ENCODE data around the gene LGI4.
A peak's percentile ranks its signal among the peaks of the same experiment; 100 is the strongest.

The LGI4 gene

DNA sequence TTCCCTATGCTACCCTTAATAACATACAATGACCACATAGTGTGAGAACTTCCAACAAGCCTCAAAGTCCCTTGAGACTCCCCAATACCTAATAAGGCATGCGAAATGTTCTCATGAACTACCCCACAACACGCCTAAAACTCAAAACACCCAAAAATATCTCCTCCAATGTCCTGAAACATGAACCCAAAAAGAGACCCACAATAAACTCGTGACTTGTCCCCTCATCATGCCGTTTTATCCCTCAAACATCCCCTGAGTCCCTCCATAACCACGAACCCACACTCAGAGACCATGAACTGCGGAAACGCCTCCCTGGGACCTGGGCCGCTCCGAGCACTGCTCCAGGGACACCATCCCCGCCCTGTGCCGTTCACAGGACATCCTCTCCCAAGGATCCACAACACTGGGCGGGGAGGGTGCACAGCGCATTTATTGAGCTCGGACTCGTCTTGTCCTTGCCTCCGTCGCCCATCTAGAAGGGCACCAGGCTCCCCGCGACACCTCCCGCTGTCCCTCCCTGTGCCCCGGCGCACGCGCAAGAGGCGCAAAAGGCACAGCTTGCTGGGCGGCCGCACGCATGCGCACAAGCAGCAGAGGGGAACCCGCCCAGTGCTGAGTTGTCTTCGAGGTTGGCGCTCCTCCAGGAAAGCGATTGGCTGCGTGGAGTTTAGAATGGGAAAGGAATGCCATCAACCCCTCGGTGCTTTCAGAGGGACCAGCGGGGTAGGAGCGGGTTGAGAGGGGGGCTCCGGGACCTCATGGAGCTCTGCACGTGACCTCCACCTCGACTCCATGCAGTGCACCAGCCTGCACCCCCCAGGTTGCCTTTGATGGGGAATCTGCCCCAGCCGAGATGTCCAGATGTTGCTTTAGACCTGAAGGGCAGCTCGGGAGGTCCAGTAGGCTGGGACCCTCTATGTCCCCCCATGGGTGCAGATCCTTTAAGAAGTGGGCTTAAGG is 10.5 kb downstream of the LGI4 start:
- Histone ChIP-seq H3K27me3 (ENCODE audit: control insufficient read depth in 1 of 2, insufficient read depth in 1 of 2, low read length in 2 of 2) (peaks cover 9 to 10% of the 10 kb centered on the region in 2 experiments), H2BK15ac (ENCODE audit: low read depth, poor library complexity, severe bottlenecking) (no peak overlapping the region), H2BK120ac (ENCODE audit: low read depth, low read length) (no peak overlapping the region), H3K36me3 (ENCODE audit: control insufficient read depth in 1 of 2, insufficient read depth in 2 of 2, low read depth in 1 of 2, low read length in 2 of 2) (no peaks in the 10 kb centered on the region), H3K9me3 (ENCODE audit: control insufficient read depth, low read length) (no peaks in the 10 kb centered on the region), H3K4me1 (ENCODE audit: control insufficient read depth, insufficient read depth, low read depth, low read length) (peaks cover 3% of the 10 kb centered on the region), H2AFZ (ENCODE audit: low read depth, low read length) (no peak overlapping the region), H2AK5ac (ENCODE audit: low read length, severe bottlenecking) (no peak overlapping the region), H2BK5ac (ENCODE audit: low read depth, low read length, poor library complexity, severe bottlenecking) (no peak overlapping the region), H3K23ac (ENCODE audit: low read length in 2 of 2) (no peak overlapping the region), H3K4ac (ENCODE audit: low read depth in 1 of 2, low read length in 2 of 2) (no peak overlapping the region), H2BK12ac (ENCODE audit: low read length in 2 of 2) (no peak overlapping the region), H3K14ac (ENCODE audit: low read length in 2 of 2) (no peak overlapping the region), H4K91ac (ENCODE audit: low read length) (no peak overlapping the region), H3K4me3 (ENCODE audit: insufficient read depth in 1 of 2, low read depth in 1 of 2, low read length in 2 of 2) (peak overlapping the region in 1 of 2 experiments; percentile 86), H3K4me2 (ENCODE audit: low read length, poor library complexity, severe bottlenecking) (no peak overlapping the region), H3K9ac (ENCODE audit: low read length) (peak overlapping the region; percentile 93), H3K27ac (ENCODE audit: low read length, poor library complexity, severe bottlenecking) (no peak overlapping the region), H4K8ac (ENCODE audit: low read length) (no peak overlapping the region), H3K18ac (ENCODE audit: low read depth in 1 of 2, low read length in 2 of 2) (no peak overlapping the region), H3K79me1 (replicated peaks; ENCODE audit: low read length, poor library complexity, severe bottlenecking) (no peaks in the 10 kb centered on the region)
- no peak for DNase-seq
- 92% methylated on average over 42 of the region's 42 CpGs for WGBS

DNA sequence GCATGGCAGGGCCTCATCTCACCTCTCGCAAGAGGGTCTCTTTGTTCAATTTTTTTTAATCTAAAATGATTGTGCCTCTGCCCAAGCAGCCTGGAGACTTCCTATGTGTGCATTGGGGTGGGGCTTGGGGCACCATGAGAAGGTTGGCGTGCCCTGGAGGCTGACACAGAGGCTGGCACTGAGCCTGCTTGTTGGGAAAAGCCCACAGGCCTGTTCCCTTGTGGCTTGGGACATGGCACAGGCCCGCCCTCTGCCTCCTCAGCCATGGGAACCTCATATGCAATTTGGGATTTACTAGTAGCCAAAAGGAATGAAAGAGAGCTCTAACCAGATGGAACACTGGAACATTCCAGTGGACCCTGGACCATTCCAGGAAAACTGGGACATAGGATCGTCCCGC is 11.3 kb downstream of the LGI4 start:
- H2AK5ac ChIP-seq (ENCODE audit: low read length, severe bottlenecking): no peak overlapping the region
- H2BK12ac ChIP-seq (ENCODE audit: low read length in 2 of 2): no peak overlapping the region
- H3K23ac ChIP-seq (ENCODE audit: low read length in 2 of 2): no peak overlapping the region
- peaks cover 3% of the 10 kb centered on the region for H3K4me1 ChIP-seq (ENCODE audit: control insufficient read depth, insufficient read depth, low read depth, low read length)
- no peak overlapping the region for H4K8ac ChIP-seq (ENCODE audit: low read length)
- no peak overlapping the region for H3K4ac ChIP-seq (ENCODE audit: low read depth in 1 of 2, low read length in 2 of 2)
- H2AFZ ChIP-seq (ENCODE audit: low read depth, low read length): no peak overlapping the region
- peak overlapping the region; percentile 93 for H3K9ac ChIP-seq (ENCODE audit: low read length)
- peaks cover 5 to 9% of the 10 kb centered on the region in 2 experiments for H3K27me3 ChIP-seq (ENCODE audit: control insufficient read depth in 1 of 2, insufficient read depth in 1 of 2, low read length in 2 of 2)
- H3K79me1 ChIP-seq (replicated peaks; ENCODE audit: low read length, poor library complexity, severe bottlenecking): no peaks in the 10 kb centered on the region
- peak overlapping the region in 1 of 2 experiments; percentile 86 for H3K4me3 ChIP-seq (ENCODE audit: insufficient read depth in 1 of 2, low read depth in 1 of 2, low read length in 2 of 2)
- no peak overlapping the region for H3K27ac ChIP-seq (ENCODE audit: low read length, poor library complexity, severe bottlenecking)
- H3K18ac ChIP-seq (ENCODE audit: low read depth in 1 of 2, low read length in 2 of 2): no peak overlapping the region
- 87% methylated on average over 5 of the region's 5 CpGs for WGBS
- H2BK15ac ChIP-seq (ENCODE audit: low read depth, poor library complexity, severe bottlenecking): no peak overlapping the region
- no peak overlapping the region for H4K91ac ChIP-seq (ENCODE audit: low read length)
- H2BK5ac ChIP-seq (ENCODE audit: low read depth, low read length, poor library complexity, severe bottlenecking): no peak overlapping the region
- DNase-seq: no peak
- no peaks in the 10 kb centered on the region for H3K36me3 ChIP-seq (ENCODE audit: control insufficient read depth in 1 of 2, insufficient read depth in 2 of 2, low read depth in 1 of 2, low read length in 2 of 2)
- H3K14ac ChIP-seq (ENCODE audit: low read length in 2 of 2): no peak overlapping the region
- no peak overlapping the region for H3K4me2 ChIP-seq (ENCODE audit: low read length, poor library complexity, severe bottlenecking)
- H3K9me3 ChIP-seq (ENCODE audit: control insufficient read depth, low read length): no peaks in the 10 kb centered on the region
- no peak overlapping the region for H2BK120ac ChIP-seq (ENCODE audit: low read depth, low read length)

GRCh38 chr19:35122687-35123551 is 11.9 kb downstream of the LGI4 start:
- Histone ChIP-seq H3K4me3 (ENCODE audit: insufficient read depth in 1 of 2, low read depth in 1 of 2, low read length in 2 of 2) (peak overlapping the region in 1 of 2 experiments; percentile 86), H3K9me3 (ENCODE audit: control insufficient read depth, low read length) (no peaks in the 10 kb centered on the region), H4K91ac (ENCODE audit: low read length) (no peak overlapping the region), H2BK120ac (ENCODE audit: low read depth, low read length) (no peak overlapping the region), H3K23ac (ENCODE audit: low read length in 2 of 2) (no peak overlapping the region), H2AK5ac (ENCODE audit: low read length, severe bottlenecking) (no peak overlapping the region), H3K4me2 (ENCODE audit: low read length, poor library complexity, severe bottlenecking) (no peak overlapping the region), H2BK5ac (ENCODE audit: low read depth, low read length, poor library complexity, severe bottlenecking) (no peak overlapping the region), H4K8ac (ENCODE audit: low read length) (no peak overlapping the region), H2BK12ac (ENCODE audit: low read length in 2 of 2) (no peak overlapping the region), H3K27ac (ENCODE audit: low read length, poor library complexity, severe bottlenecking) (no peak overlapping the region), H3K4ac (ENCODE audit: low read depth in 1 of 2, low read length in 2 of 2) (no peak overlapping the region), H3K27me3 (ENCODE audit: control insufficient read depth in 1 of 2, insufficient read depth in 1 of 2, low read length in 2 of 2) (peaks cover 4 to 9% of the 10 kb centered on the region in 2 experiments), H2BK15ac (ENCODE audit: low read depth, poor library complexity, severe bottlenecking) (no peak overlapping the region), H2AFZ (ENCODE audit: low read depth, low read length) (no peak overlapping the region), H3K36me3 (ENCODE audit: control insufficient read depth in 1 of 2, insufficient read depth in 2 of 2, low read depth in 1 of 2, low read length in 2 of 2) (no peaks in the 10 kb centered on the region), H3K9ac (ENCODE audit: low read length) (peak overlapping the region; percentile 93), H3K18ac (ENCODE audit: low read depth in 1 of 2, low read length in 2 of 2) (no peak overlapping the region), H3K79me1 (replicated peaks; ENCODE audit: low read length, poor library complexity, severe bottlenecking) (no peaks in the 10 kb centered on the region), H3K4me1 (ENCODE audit: control insufficient read depth, insufficient read depth, low read depth, low read length) (peaks cover 3% of the 10 kb centered on the region), H3K14ac (ENCODE audit: low read length in 2 of 2) (no peak overlapping the region)
- 78% methylated on average over 17 of the region's 19 CpGs for WGBS
- DNase-seq: no peak

- no peak overlapping the region for H3K27ac ChIP-seq (ENCODE audit: low read length, poor library complexity, severe bottlenecking)
- peaks cover 3% of the 10 kb centered on the region for H3K4me1 ChIP-seq (ENCODE audit: control insufficient read depth, insufficient read depth, low read depth, low read length)
- H3K9ac ChIP-seq (ENCODE audit: low read length): peak overlapping the region; percentile 85
- H3K79me1 ChIP-seq (replicated peaks; ENCODE audit: low read length, poor library complexity, severe bottlenecking): no peaks in the 10 kb centered on the region
- no peak overlapping the region for H2AK5ac ChIP-seq (ENCODE audit: low read length, severe bottlenecking)
- no peak overlapping the region for H4K8ac ChIP-seq (ENCODE audit: low read length)
- peaks cover 7 to 8% of the 10 kb centered on the region in 2 experiments for H3K27me3 ChIP-seq (ENCODE audit: control insufficient read depth in 1 of 2, insufficient read depth in 1 of 2, low read length in 2 of 2)
- no peak overlapping the region for H3K23ac ChIP-seq (ENCODE audit: low read length in 2 of 2)
- H3K14ac ChIP-seq (ENCODE audit: low read length in 2 of 2): no peak overlapping the region
- H3K36me3 ChIP-seq (ENCODE audit: control insufficient read depth in 1 of 2, insufficient read depth in 2 of 2, low read depth in 1 of 2, low read length in 2 of 2): no peaks in the 10 kb centered on the region
- H2AFZ ChIP-seq (ENCODE audit: low read depth, low read length): no peak overlapping the region
- DNase-seq: no peak
- H3K4me3 ChIP-seq (ENCODE audit: insufficient read depth in 1 of 2, low read depth in 1 of 2, low read length in 2 of 2): no peak overlapping the region
- H2BK12ac ChIP-seq (ENCODE audit: low read length in 2 of 2): no peak overlapping the region
- no peak overlapping the region for H3K4ac ChIP-seq (ENCODE audit: low read depth in 1 of 2, low read length in 2 of 2)
- 76% methylated on average over 7 of the region's 7 CpGs for WGBS
- no peak overlapping the region for H3K4me2 ChIP-seq (ENCODE audit: low read length, poor library complexity, severe bottlenecking)
- no peak overlapping the region for H2BK15ac ChIP-seq (ENCODE audit: low read depth, poor library complexity, severe bottlenecking)
- no peak overlapping the region for H2BK120ac ChIP-seq (ENCODE audit: low read depth, low read length)
- no peak overlapping the region for H3K18ac ChIP-seq (ENCODE audit: low read depth in 1 of 2, low read length in 2 of 2)
- no peaks in the 10 kb centered on the region for H3K9me3 ChIP-seq (ENCODE audit: control insufficient read depth, low read length)
- no peak overlapping the region for H2BK5ac ChIP-seq (ENCODE audit: low read depth, low read length, poor library complexity, severe bottlenecking)
- no peak overlapping the region for H4K91ac ChIP-seq (ENCODE audit: low read length)
These were observed 14.0 kb downstream of the LGI4 start for GRCh38 chr19:35120898-35121297.
